Measurements from ENCODE around the gene DNAJC6.

The DNAJC6 gene

DNA sequence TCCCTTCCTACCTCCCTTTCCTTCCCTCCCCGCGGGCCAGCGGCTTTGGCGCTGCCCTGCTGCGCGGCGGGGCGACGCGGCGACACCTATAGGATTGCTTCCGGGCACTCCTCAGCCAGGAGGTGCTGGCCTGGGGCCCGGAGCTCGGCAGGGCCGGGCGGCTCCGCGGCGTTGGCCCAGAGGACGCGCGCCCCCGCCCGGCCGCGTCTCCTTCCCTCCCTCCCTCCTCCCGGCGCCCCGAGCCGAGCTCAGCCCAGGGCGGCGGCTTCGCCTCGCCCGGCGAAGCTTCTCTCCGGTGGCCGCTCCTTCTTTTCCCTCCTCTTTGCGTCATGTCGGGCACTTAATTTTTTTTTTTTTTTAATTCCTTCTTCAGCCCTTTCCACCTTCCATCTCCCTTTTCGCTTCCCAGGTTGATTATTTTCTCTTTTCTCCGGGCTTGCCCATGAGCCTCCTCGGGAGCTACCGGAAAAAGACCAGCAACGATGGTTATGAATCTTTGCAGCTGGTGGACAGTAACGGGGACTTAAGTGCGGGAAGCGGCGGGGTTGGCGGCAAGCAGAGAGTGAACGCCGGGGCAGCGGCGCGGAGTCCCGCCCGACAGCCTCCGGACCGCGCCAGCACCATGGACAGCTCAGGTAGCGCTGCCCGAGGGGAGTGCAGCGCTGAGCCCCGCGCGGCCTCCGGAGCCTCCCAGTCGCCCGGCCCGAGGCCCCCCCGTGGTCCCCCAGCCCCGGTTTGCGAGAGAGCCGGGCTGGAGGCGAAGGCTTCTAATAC, at the start of gene DNAJC6:
Gene DNAJC6 (plus strand): TSS at position 240 of the 774 bp plus-strand sequence. CDS start 203 bp downstream, at position 443.
- H3K4me3 ChIP-seq: peak within 1 kb of the TSS; percentile 64
- peak within 1 kb of the TSS in 1 of 2 donors; percentile 59 for H3K27ac ChIP-seq
- TF ChIP-seq, protein P1, sequence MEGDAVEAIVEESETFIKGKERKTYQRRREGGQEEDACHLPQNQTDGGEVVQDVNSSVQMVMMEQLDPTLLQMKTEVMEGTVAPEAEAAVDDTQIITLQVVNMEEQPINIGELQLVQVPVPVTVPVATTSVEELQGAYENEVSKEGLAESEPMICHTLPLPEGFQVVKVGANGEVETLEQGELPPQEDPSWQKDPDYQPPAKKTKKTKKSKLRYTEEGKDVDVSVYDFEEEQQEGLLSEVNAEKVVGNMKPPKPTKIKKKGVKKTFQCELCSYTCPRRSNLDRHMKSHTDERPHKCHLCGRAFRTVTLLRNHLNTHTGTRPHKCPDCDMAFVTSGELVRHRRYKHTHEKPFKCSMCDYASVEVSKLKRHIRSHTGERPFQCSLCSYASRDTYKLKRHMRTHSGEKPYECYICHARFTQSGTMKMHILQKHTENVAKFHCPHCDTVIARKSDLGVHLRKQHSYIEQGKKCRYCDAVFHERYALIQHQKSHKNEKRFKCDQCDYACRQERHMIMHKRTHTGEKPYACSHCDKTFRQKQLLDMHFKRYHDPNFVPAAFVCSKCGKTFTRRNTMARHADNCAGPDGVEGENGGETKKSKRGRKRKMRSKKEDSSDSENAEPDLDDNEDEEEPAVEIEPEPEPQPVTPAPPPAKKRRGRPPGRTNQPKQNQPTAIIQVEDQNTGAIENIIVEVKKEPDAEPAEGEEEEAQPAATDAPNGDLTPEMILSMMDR (IDR thresholded peaks at IDR 0.05): no peak
- peak; percentile 76 for DNase-seq (ENCODE audit: low spot score)

DNA sequence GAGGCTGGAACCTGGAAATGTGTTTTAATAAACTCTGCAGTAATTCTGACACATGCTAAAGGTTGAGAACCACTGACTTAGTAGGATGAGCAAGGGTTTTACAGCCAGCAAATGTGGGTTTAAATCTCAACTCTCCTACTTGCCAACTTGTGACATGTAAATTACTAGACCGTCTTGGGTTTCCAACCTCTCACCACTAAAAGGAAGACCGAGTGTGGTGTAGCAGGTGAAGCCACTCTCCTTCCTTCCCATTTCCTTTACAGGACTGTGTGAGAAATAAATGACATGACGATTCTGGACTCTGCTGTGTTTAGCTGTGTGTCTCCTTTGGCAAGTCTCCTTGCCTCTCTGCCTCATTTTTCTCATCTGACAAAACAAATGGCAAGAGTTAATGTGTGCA, 49.5 kb upstream of the DNAJC6 start:
- no peak for DNase-seq (ENCODE audit: low spot score)
- H3K27ac ChIP-seq: no peak overlapping the region
- TF ChIP-seq, protein P1 (IDR thresholded peaks at IDR 0.05): no peak
- no peak overlapping the region for H3K4me3 ChIP-seq

DNA sequence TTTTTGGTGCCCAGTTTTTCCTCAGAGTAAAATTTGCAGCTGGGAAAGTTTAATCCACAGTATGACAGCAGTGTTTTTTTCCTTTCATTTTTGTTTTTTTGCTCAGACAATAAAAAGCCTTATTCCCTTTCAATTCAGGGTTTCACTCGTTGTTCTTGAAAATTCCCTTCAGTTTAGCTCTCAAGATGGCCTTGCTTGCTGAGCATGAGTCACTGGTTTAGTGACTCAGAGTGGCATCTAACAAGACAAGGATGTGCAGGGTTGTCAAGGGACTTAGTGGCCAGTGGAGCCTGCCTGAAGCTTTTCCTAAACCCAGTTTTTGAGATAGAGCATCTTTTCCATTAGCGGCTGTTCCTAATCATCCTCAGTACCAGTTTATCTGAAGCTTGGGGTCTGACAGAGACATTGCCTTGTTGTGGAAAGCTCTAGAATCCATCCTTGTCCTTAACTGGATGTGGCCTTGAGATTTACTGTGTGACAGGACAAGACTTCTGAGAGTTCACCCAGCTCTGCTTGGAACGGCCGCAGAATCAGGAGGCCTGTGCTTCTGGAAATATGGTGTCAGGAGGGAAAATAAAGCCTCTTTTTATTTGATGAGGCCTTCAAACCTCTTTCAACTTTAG, 48.4 kb upstream of the DNAJC6 start:
- H3K4me3 ChIP-seq: no peak overlapping the region

DNA sequence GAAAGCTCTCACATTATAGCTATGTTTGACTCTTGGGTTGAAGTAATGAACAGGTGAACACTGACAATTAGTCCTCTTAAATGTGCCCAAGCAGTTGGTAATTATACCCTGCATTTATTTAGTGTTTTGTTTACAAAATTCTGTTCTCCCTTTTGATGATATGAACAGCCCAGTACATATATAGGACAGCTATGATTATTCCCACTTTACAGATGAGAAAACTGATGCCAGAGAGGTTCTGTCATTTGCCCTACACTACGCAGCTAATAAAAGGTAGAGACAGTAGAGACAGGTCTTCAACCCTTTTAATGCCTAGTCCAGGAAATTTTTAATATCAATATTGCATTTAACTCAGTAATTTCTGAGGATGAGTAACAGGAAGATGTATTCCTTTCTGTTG, 46.1 kb upstream of the DNAJC6 start:
- DNase-seq (ENCODE audit: low spot score): no peak
- TF ChIP-seq, protein P1 (IDR thresholded peaks at IDR 0.05): no peak
- no peak overlapping the region for H3K27ac ChIP-seq
- no peak overlapping the region for H3K4me3 ChIP-seq

More for the DNA sequence above, 48.4 kb upstream of the DNAJC6 start:
- no peak overlapping the region for H3K27ac ChIP-seq
- TF ChIP-seq, protein P1 (IDR thresholded peaks at IDR 0.05): no peak
- DNase-seq (ENCODE audit: low spot score): no peak

DNA sequence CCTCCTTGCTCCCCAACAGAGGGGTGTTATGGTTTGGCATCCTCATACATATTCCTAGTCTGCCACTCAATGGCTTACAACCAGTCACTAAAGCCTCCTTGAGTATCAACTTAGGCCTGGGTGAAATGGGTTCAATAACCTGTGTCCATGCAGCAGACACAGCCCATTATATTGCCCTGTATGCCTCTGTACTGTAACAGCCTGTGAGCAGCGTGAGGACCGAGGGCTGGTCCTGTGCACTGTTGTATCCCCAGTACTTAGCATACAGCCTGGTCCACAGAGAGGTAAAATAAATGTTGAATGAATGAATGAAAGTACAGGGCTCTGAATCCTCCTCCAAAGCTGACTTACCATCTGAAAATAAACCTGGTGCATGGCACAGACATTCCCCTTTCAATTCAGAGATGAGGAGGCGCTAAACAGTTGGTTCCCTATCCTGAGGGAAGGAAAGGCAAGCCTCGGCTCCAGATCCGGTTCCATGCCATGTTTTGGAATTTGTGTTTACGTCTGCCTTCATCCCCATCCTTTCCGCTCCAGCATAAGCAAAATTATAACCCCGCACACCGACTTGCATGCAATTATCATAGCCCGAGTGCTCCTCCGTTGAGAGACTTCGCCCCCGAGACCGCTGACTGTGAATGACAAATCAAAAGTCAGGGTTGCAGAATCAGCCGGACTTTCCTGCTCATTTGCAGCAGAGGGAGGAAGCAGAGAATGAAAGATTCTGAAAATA, 45.0 kb upstream of the DNAJC6 start:
- DNase-seq (ENCODE audit: low spot score): no peak

DNA sequence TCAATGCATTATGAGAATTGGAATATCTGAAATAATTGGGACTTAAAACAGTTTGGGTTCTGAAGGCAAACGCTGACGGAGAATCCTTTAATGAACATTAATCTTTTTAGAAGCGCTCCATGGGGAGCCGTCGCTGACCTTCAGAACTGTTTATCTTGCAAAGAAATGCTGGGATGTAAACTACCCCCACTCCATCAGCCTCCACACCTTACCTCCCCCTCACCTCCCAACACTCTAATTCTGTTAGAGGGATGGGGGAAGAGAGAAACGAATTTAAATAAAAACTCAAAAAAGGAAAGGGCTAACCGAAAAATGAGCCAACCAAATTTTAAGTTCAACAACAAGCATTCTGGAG, 44.1 kb upstream of the DNAJC6 start:
- no peak for DNase-seq (ENCODE audit: low spot score)
- H3K4me3 ChIP-seq: peak overlapping the region; percentile 78
- TF ChIP-seq, protein P1 (IDR thresholded peaks at IDR 0.05): no peak
- peak overlapping the region; percentile 63 to 70 for H3K27ac ChIP-seq

More for the DNA sequence above, 45.0 kb upstream of the DNAJC6 start:
- Histone ChIP-seq H3K27ac (peak overlapping the region; percentile 36 to 70), H3K4me3 (peak overlapping the region; percentile 78)
- TF ChIP-seq, protein P1 (IDR thresholded peaks at IDR 0.05): no peak
